OCI-LY7 (cell line): ENCODE measurements around the gene MTMR11.

Experiments
- EZH2phosphoT487 ChIP-seq: fragments of 200-600 bp; sonication (generic); IDR thresholded peaks from 2 replicates; pipeline ENCODE4 v1.6.1; 2018; ENCODE audit warnings: low read depth, borderline replicate concordance, mild to moderate bottlenecking, mixed run types, antibody characterized with exemption, low read length, moderate library complexity, mixed read lengths
- TF ChIP-seq, protein P1 (sequence below): fragments of 200-600 bp; sonication (generic); conservative IDR thresholded peaks from 2 replicates; pipeline ENCODE4 v1.5.1; 2014; ENCODE audit warnings: mild to moderate bottlenecking, antibody characterized with exemption, low read length, moderate library complexity, mixed read lengths

- TF ChIP-seq, protein P1, sequence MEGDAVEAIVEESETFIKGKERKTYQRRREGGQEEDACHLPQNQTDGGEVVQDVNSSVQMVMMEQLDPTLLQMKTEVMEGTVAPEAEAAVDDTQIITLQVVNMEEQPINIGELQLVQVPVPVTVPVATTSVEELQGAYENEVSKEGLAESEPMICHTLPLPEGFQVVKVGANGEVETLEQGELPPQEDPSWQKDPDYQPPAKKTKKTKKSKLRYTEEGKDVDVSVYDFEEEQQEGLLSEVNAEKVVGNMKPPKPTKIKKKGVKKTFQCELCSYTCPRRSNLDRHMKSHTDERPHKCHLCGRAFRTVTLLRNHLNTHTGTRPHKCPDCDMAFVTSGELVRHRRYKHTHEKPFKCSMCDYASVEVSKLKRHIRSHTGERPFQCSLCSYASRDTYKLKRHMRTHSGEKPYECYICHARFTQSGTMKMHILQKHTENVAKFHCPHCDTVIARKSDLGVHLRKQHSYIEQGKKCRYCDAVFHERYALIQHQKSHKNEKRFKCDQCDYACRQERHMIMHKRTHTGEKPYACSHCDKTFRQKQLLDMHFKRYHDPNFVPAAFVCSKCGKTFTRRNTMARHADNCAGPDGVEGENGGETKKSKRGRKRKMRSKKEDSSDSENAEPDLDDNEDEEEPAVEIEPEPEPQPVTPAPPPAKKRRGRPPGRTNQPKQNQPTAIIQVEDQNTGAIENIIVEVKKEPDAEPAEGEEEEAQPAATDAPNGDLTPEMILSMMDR = peak; percentile 78
- TF ChIP-seq EZH2phosphoT487 = no peak
These were observed 48.3 kb downstream of the MTMR11 start for GRCh38 chr1:149888247-149888998.
